GM13976 (cell line): ENCODE data around the gene GFPT1.

Experiments used
- DNase-seq: peaks from one replicate; pipeline ENCODE4 v3.0.0; 2012; ENCODE audit warnings: low spot score
- in situ Hi-C: fragments of 300-500 bp; cut with MboI; formaldehyde crosslinking; loops from one replicate; pipeline ENCODE4 v1.12.0; 2022; ENCODE audit warnings: low sequenced_read_pairs, mixed read lengths, inconsistent platforms; ENCODE audit not compliant: unreplicated experiment
- TF ChIP-seq, protein P1 (sequence below): IDR thresholded peaks from 2 replicates; pipeline ENCODE4 v1.5.1; 2012; ENCODE audit warnings: borderline replicate concordance, mild to moderate bottlenecking; ENCODE audit not compliant: insufficient read depth; ENCODE audit errors: extremely low read depth, missing control alignments, control extremely low read depth

Gene GFPT1

DNA sequence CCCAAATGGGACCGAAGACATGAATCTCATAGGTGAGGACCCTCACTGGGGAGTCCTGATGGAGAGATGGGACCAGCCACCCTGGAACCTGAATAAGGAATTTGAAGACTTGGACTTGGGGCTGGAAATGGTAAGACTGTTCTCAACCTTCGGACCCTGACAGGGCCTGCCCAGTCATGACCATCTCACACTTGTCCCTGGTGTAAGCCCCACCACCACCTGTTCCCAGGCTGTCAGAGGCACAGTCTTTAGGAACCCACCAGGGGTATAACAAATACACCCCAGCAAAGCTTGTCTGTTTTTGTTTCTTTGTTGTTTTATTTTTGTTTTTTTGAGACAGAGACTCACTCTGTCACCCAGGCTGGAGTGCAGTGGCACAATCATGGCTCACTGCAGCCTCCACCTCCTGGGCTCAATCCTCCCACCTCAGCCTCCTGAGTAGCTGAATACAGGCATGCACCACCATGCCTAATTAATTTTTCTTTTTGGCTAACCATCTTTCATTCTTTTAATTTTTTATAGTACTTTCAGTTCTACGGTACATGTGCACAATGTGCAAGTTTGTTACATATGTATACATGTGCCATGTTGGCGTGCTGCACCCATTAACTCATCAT lies 106.1 kb downstream of the GFPT1 start:
- in situ Hi-C loops: no loop called here
- TF ChIP-seq, protein P1, sequence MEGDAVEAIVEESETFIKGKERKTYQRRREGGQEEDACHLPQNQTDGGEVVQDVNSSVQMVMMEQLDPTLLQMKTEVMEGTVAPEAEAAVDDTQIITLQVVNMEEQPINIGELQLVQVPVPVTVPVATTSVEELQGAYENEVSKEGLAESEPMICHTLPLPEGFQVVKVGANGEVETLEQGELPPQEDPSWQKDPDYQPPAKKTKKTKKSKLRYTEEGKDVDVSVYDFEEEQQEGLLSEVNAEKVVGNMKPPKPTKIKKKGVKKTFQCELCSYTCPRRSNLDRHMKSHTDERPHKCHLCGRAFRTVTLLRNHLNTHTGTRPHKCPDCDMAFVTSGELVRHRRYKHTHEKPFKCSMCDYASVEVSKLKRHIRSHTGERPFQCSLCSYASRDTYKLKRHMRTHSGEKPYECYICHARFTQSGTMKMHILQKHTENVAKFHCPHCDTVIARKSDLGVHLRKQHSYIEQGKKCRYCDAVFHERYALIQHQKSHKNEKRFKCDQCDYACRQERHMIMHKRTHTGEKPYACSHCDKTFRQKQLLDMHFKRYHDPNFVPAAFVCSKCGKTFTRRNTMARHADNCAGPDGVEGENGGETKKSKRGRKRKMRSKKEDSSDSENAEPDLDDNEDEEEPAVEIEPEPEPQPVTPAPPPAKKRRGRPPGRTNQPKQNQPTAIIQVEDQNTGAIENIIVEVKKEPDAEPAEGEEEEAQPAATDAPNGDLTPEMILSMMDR: no peak
- DNase-seq: no peak

DNA sequence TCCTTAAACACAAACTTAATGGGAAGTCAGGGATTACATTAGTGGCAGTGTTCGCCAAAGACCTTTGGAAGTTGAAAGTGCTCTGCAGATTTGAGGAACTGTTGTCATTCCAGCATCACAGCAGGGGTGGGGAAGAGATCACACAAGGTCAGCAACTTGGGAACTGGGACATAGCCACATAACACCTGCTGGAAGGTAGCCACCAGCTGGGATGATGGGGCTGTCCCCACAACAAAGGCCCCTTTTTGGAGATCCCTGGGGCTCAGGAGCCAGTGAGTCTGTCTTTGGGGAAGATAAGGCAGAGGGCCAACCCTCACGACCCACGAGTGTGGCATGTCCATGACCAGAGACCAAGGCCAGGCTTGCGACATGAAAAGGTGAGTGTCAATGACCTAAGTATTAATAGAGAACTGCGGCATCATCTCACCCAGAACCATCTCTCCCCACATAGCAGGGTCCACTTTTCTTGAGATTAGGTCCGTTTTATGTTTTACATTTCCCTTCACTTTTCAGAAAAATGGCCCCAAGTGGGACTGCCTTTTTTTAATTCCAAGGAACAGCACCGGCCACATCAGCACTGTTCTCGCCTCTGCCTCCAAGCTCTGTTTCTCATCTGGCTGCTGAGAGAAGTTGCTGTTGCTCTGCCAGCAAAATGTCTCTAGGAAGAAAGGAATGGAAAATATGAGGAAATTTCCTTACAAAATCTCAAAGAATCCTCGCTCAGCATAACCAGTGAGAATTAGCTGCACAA lies 106.9 kb downstream of the GFPT1 start:
- TF ChIP-seq, protein P1: no peak
- in situ Hi-C loops: no loop called here
- no peak for DNase-seq

DNA sequence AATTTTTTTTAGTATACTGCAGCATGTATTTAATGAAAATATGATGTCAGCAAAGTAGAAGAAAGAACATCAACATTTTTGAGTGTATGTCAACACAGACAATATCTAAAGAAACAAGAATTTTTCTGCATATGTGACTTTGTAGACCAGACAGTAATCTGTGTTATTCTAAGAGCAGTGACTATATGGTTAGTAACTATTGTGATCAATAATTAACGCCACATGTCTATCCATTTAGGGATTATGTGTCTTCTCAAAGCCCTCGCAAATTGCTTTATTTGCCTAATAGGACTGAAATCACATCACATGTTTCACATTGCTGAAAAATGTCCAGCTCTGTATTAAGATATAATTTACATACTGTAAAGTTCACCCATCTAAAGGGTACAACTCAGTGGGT lies 107.8 kb downstream of the GFPT1 start:
- in situ Hi-C loops: no loop called here

DNA sequence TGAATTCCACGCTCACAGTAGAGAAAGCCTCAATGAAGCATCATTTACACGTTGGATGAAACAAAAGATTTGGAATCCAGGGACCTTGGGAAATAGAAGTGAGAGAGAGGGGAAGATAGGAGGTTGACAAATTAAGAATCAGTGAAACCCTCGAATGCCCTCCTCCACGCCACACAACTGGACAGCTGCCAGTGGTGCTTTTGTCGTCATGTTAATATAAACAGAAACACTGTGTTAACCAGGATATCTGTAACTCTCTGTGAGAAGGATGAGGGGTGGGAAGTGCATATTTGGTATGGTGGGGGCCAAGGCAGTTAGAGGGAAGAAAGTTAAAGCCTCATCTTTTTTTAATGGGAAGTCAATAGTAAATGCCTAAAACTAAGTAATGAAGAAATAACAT lies 108.7 kb downstream of the GFPT1 start:
- in situ Hi-C loops: no loop called here

More for the DNA sequence above, 107.8 kb downstream of the GFPT1 start:
- TF ChIP-seq, protein P1: no peak
- DNase-seq: no peak

DNA sequence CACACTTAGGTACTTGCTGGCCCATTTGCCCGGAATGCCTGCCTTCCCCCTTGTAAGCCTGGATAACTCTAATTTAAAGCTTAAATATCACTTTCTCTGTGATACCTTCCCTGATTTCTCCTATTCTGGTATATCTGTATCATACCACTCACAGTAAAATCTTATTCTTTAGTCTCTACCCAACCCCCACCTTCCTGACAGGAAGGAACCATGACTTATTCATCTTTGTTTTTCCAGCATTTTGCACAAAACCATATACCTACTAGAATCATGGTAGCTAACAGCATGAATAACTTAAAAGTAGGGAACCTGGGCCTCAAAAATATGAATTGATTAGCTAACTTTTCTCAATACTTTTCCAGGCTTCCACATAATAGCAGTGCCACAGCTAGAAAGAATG lies 111.5 kb downstream of the GFPT1 start:
- TF ChIP-seq, protein P1: no peak
- no peak for DNase-seq
- in situ Hi-C loops: no loop called here

More for the DNA sequence above, 108.7 kb downstream of the GFPT1 start:
- no peak for DNase-seq
- TF ChIP-seq, protein P1: no peak

DNA sequence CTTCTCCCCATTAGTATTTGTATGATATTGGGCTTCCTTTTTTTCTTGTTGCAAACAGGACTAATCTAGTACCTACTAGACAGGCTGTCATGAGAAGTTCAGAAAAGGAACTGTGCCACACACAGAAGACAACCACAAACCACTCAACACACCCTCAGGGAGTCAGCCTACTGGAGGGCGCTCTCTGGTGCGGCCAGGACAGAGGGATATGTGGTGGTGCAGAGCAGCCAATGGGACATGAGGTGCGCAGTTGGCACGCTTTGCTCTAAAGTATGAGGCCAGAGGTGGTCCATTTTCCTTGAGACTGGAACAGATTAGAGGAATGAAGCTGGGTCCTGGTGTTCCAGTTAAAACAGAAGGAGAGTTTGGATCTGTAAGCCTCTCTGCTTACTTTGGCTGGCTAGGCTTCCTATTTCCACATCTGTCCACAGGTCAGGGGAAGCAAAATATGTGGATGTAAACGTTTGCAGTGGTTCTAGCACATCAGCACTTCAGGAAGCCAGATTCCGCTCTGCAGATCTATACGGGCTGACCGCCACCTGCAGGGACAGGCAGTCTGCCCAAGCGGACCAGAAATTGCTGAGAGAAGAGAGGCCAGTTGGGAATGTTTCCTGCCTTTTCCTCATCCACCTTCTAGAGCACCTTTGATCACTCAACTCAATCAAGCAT lies 114.1 kb downstream of the GFPT1 start:
- TF ChIP-seq, protein P1: no peak
- in situ Hi-C loops: no loop called here
- DNase-seq: no peak
